ENCODE results near the gene SMTNL1.

The SMTNL1 gene

GRCh38 chr11:57546869-57547475 lies 9.6 kb downstream of the SMTNL1 start:
- no peak for DNase-seq

DNA sequence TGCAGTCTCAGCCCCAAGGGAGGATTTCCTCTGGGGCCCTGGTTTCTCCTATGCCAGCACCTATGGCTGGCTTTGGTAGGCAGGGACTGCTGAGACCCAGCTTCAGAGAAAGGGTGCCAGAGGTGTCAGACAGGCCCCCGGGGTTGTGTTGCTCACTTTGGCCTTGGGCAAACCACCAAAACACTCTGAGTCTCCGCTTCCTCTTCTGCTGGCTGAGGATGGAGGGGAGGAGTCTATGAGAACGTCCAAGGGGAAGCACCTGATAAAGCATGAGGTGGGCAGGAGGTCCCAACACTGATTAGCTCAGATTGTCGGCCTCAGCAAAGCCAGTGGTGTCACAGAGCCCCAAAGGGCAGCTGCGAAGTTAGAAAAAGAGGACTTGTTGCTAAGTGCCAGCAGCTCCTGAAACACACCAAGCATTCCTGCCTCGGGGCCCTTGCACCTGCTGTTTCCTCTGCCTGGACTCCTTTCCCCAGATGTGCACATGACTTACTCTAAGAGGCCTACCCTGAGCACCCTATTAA lies 10.5 kb downstream of the SMTNL1 start:
- no peak for DNase-seq

GRCh38 chr11:57549983-57550382 lies 12.6 kb downstream of the SMTNL1 start:
- no peak for DNase-seq

- no peak for DNase-seq
These were observed 14.5 kb downstream of the SMTNL1 start for GRCh38 chr11:57551941-57552340.

- no peak for DNase-seq
These were observed 15.1 kb downstream of the SMTNL1 start for GRCh38 chr11:57552479-57552878.

- no peak for DNase-seq
These were observed 18.0 kb downstream of the SMTNL1 start for GRCh38 chr11:57555393-57555792.

DNA sequence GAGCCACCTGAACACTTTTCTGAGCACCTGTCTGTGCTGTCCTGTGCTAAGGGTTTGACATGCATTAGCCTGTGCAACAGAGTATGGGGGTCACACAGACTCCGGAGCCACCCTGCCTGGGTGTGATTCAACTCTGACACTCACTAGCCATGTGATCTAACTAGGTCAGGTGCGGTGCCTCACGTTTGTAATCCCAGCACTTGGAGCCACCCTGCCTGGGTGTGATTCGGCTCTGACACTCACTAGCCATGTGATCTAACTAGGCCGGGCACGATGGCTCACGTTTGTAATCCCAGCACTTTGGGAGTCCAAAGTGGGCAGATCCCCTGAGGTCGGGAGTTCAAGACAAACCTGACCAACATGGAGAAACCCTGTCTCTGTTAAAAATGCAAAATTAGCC lies 18.6 kb downstream of the SMTNL1 start:
- no peak for DNase-seq

DNA sequence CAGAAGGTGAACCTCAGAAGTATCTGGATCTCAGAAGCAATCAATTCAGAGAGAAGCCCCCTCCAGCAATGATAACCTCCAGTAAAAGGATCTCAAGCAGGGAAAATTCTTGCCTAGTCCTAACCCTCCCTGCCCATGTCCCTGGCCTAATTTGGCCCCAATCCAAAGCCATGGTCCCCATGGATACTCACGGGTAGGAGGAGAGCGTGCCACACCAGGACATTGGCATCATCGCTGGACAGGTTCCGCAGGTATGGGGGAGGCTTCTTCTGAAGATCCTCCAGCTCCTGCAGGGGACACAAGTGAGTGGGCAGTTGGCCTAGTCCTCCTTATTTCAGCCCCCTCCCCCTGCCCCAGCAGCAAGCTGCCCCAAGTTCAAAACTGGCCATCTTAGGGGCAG lies 22.8 kb downstream of the SMTNL1 start:
- no peak for DNase-seq

GRCh38 chr11:57562596-57562995 lies 25.2 kb downstream of the SMTNL1 start:
- no peak for DNase-seq

- DNase-seq, result no peak
These were observed 28.9 kb downstream of the SMTNL1 start for GRCh38 chr11:57566005-57566904.

GRCh38 chr11:57566905-57567514 lies 29.6 kb downstream of the SMTNL1 start:
- no peak for DNase-seq

- DNase-seq, result peak; percentile 48
These were observed 30.3 kb downstream of the SMTNL1 start, which contains the start of gene UBE2L6 for GRCh38 chr11:57567515-57568329. UBE2L6 (minus strand) TSS chr11:57567672; CDS start chr11:57567611, 61 bp downstream.

- DNase-seq, result peak; percentile 75
These were observed 31.0 kb downstream of the SMTNL1 start for GRCh38 chr11:57568330-57568766.

DNA sequence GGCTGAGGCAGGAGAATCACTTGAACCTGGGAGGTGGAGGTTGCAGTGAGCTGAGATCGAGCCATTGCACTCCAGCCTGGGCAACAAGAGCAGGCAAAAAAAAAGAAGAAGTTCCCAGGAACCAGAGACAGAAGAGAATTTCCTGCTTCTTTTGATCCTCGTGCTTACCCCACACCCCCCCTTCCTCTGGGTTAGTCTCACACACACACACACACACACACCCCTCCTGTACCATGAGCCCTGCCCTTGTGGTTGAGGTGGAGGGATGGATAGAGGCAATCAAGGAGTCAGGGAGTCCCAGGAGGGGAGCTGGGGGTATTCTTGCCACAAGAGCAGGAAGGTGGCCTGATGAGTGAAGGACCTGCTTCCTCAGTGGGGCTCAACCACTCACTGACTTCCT lies 34.2 kb downstream of the SMTNL1 start:
- DNase-seq, result no peak

DNA sequence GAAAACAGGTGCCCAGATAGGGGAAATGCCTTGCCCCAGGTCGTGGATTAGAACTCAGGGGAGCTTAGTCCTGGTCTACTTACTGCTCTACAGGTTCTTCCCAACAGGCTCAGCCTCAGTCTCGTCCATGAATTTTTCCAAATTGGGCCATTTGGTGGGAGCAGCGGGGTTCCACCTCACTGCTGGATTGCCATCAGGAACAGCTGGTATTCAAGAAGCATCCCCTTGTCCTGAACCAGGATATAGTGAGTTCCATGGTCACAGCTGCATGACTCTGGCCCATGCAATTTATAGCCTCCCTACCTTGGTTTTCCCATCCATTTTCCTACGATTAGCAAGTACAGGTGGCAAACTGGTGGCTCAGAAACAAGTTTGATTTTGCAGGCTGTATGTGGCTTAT lies 36.7 kb downstream of the SMTNL1 start:
- DNase-seq, result no peak

- DNase-seq, result no peak
These were observed 46.9 kb downstream of the SMTNL1 start for GRCh38 chr11:57584341-57584740.

GRCh38 chr11:57585301-57585700 lies 47.9 kb downstream of the SMTNL1 start:
- no peak for DNase-seq

- no peak for DNase-seq
These were observed 49.4 kb downstream of the SMTNL1 start for GRCh38 chr11:57586711-57587245.

GRCh38 chr11:57588046-57588710 lies 50.8 kb downstream of the SMTNL1 start:
- DNase-seq, result no peak

DNA sequence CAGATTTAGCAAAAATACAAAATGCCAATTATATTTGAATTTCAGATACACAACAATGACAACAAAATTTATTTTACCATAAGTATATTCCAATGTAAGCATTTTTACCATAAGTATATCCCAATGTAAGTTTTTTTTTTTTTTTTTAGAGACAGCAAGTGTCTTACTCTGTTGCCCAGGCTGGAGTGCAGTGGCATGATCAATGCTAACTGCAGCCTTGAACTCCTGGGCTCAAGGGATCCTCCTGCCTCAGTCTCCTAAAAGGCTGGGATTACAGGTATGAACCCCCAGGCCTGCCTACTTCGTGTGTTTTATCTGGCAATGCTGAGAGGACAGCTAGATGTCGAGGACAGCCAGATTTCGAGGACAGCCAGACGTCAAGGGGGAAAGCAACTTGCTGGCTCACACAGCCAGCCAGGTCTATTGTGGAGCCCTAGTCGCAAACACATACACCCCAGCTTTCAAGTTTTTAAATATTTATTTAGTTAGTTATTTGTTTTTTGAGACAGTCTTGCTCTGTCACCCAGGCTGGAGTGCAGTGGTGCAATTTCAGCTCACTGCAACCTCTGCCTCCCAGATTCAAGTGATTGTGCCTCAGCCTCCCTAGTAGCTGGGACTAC lies 59.0 kb downstream of the SMTNL1 start:
- DNase-seq, result no peak

DNA sequence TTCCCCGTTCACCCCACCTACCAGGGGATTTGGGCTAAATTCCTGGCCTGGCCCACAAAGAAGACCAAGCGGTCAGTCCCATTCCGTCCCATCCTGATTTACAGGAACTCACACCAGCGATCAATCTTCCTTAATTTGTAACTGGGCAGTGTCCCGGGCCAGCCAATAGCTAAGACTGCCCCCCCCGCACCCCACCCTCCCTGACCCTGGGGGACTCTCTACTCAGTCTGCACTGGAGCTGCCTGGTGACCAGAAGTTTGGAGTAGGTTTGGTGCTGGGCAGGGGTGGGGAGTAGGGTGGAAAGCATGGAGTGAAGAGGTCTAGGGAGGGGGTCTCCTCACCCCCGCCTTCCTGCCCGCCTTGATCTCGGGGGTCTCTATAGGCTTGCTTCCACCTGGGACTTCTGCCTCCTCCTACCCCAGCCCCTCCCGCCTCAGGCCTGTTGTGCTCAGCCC lies 60.1 kb downstream of the SMTNL1 start, which contains the start of gene SERPING1:
Gene SERPING1 (plus strand): TSS at position 225 of the 455 bp plus-strand sequence. CDS start 586 bp downstream, outside the sequence.
- DNase-seq, result no peak
